Measurements from ENCODE around the gene CUX1.
A peak's percentile ranks its signal among the peaks of the same experiment; 100 is the strongest.

The CUX1 gene

GRCh38 chr7:102268635-102269034 is 451.2 kb downstream of the CUX1 start:
- no peak for TF ChIP-seq CTCF (IDR thresholded peaks at IDR 0.05; ENCODE audit: insufficient read depth, low read depth, low read length, missing control alignments)
- no peak for DNase-seq (ENCODE audit: low read depth)
- H3K4me3 ChIP-seq (ENCODE audit: low read length), result no peak overlapping the region

- no peak for TF ChIP-seq CTCF (IDR thresholded peaks at IDR 0.05; ENCODE audit: insufficient read depth, low read depth, low read length, missing control alignments)
- no peak overlapping the region for H3K4me3 ChIP-seq (ENCODE audit: low read length)
- DNase-seq (ENCODE audit: low read depth), result no peak
Observed at GRCh38 chr7:102270178-102270887, 452.9 kb downstream of the CUX1 start.

GRCh38 chr7:102271158-102271798 is 453.9 kb downstream of the CUX1 start:
- TF ChIP-seq CTCF (IDR thresholded peaks at IDR 0.05; ENCODE audit: insufficient read depth, low read depth, low read length, missing control alignments), result no peak
- DNase-seq (ENCODE audit: low read depth), result no peak

GRCh38 chr7:102272075-102272916 is 454.9 kb downstream of the CUX1 start:
- peak; percentile 75 for DNase-seq (ENCODE audit: low read depth)
- peak; percentile 87 for TF ChIP-seq CTCF (IDR thresholded peaks at IDR 0.05; ENCODE audit: insufficient read depth, low read depth, low read length, missing control alignments)
- no peak overlapping the region for H3K4me3 ChIP-seq (ENCODE audit: low read length)

More at GRCh38 chr7:102271158-102271798, 453.9 kb downstream of the CUX1 start:
- H3K4me3 ChIP-seq (ENCODE audit: low read length), result no peak overlapping the region

- no peak for TF ChIP-seq CTCF (IDR thresholded peaks at IDR 0.05; ENCODE audit: insufficient read depth, low read depth, low read length, missing control alignments)
- DNase-seq (ENCODE audit: low read depth), result no peak
- H3K4me3 ChIP-seq (ENCODE audit: low read length), result no peak overlapping the region
Observed at GRCh38 chr7:102272917-102273748, 455.7 kb downstream of the CUX1 start.

Measured in epithelial cell of esophagus (primary cell).